Measurements from ENCODE around the gene SPHK1.

Gene SPHK1, protein sequence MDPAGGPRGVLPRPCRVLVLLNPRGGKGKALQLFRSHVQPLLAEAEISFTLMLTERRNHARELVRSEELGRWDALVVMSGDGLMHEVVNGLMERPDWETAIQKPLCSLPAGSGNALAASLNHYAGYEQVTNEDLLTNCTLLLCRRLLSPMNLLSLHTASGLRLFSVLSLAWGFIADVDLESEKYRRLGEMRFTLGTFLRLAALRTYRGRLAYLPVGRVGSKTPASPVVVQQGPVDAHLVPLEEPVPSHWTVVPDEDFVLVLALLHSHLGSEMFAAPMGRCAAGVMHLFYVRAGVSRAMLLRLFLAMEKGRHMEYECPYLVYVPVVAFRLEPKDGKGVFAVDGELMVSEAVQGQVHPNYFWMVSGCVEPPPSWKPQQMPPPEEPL

DNA sequence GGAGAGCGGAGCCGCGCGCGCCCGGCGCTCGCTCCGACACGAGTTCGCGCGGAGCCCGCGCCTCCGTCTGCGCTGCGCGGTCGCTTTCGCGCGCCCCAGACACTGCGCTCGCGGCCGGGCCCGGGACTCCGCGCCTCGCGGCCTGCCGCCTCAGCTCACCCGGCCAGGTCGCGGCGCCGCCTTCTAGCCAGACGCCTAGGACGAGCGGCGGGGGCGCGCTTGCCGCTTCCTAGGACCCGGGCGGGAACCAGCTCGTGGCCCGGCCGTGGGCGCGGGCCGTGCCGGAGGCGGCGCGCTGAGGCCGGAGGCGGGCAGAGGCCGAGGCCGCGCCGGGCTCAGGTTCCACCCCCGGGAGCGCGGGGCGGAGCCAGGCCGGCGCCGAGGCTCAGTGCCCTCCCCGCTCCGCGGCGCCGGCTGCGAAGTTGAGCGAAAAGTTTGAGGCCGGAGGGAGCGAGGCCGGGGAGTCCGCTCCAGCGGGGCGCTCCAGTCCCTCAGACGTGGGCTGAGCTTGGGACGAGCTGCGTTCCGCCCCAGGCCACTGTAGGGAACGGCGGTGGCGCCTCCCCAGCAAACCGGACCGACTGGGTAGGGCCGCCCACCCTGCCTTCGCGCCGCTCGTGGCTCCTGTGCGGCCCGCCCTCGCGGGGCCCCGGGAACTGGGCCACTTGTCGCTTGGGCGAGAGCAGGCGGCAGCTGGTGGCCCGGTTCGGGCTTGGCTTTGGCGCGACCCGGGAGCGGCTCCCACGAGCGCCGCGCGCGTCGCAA is at the start of gene SPHK1:
SPHK1 (plus strand) TSS at position 388 of the 765 bp plus-strand sequence. CDS start 1,036 bp downstream, outside the sequence.
- peaks cover 41% of the 10 kb centered on the region for H3K4me1 ChIP-seq (ENCODE audit: insufficient read depth, low read length, severe bottlenecking)
- H3K4me2 ChIP-seq (ENCODE audit: low read length), result peak within 1 kb of the TSS; percentile 78
- H3K9me2 ChIP-seq (ENCODE audit: low read depth, low read length), result no peaks in the 10 kb centered on the region
- peak within 1 kb of the TSS; percentile 59 for H3K9ac ChIP-seq (ENCODE audit: low read length)
- H3K79me2 ChIP-seq (ENCODE audit: insufficient read depth, low read length), result no peaks in the 10 kb centered on the region
- H3K27me3 ChIP-seq (ENCODE audit: insufficient read depth, low read length), result 0 out of 2 replicates have a peak, but pooled peaks cover 3% of the 10 kb centered on the region
- no peak within 1 kb of the TSS for H2AFZ ChIP-seq (ENCODE audit: low read length)
- no peaks in the 10 kb centered on the region for H3K36me3 ChIP-seq (ENCODE audit: insufficient read depth, low read length)
- no peaks in the 10 kb centered on the region for H3F3A ChIP-seq (ENCODE audit: insufficient read depth, low read length)
- H4K20me1 ChIP-seq (ENCODE audit: insufficient read depth, low read length), result no peaks in the 10 kb centered on the region
- H3K4me3 ChIP-seq (ENCODE audit: low read depth, low read length, poor library complexity, severe bottlenecking), result peak within 1 kb of the TSS; percentile 63
- H3K27ac ChIP-seq (ENCODE audit: low read depth, low read length, poor library complexity, severe bottlenecking), result no peak within 1 kb of the TSS
- no peak for TF ChIP-seq EZH2 (IDR thresholded peaks at IDR 0.05; ENCODE audit: borderline replicate concordance, low read length)
- TF ChIP-seq, protein P1, sequence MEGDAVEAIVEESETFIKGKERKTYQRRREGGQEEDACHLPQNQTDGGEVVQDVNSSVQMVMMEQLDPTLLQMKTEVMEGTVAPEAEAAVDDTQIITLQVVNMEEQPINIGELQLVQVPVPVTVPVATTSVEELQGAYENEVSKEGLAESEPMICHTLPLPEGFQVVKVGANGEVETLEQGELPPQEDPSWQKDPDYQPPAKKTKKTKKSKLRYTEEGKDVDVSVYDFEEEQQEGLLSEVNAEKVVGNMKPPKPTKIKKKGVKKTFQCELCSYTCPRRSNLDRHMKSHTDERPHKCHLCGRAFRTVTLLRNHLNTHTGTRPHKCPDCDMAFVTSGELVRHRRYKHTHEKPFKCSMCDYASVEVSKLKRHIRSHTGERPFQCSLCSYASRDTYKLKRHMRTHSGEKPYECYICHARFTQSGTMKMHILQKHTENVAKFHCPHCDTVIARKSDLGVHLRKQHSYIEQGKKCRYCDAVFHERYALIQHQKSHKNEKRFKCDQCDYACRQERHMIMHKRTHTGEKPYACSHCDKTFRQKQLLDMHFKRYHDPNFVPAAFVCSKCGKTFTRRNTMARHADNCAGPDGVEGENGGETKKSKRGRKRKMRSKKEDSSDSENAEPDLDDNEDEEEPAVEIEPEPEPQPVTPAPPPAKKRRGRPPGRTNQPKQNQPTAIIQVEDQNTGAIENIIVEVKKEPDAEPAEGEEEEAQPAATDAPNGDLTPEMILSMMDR (IDR thresholded peaks at IDR 0.05; ENCODE audit: low read length), result no peak
- H3K9me3 ChIP-seq (ENCODE audit: low read length), result no peaks in the 10 kb centered on the region

DNA sequence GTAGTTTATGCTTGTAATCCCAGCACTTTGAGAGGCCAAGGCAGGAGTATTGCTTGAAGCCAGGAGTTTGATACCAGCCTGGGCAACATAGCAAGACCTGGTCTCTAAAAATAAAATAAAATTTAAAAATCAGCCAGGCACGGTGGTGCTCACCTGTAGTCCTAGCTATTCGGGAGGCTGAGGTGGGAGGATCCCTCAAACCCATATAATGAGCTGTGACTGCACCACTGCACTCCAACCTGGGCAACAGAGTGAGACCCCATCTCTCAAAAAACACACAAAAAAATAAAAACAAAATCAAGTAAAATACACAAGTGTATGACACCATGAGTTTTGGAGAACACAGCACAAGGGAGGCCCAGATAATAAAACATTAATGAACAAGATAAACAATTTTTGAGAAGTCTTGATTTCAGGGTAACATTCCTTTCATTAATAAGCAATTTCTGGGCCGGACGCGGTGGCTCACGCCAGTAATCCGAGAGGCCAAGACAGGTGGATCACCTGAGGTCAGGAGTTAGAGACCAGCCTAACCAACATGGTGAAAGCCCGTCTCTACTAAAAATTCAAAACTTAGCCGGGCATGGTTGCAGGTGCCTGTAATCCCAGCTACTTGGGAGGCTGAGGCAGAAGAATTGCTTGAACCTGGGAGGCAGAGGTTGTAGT is 48.6 kb upstream of the SPHK1 start:
- H3K36me3 ChIP-seq (ENCODE audit: insufficient read depth, low read length), result peaks cover 20% of the 10 kb centered on the region; the same call in 1 of the 2 replicates
- H3K9me3 ChIP-seq (ENCODE audit: low read length), result no peaks in the 10 kb centered on the region
- peaks cover 4% of the 10 kb centered on the region; the same call in 1 of the 2 replicates for H3K79me2 ChIP-seq (ENCODE audit: insufficient read depth, low read length)
- no peak overlapping the region for H3K27ac ChIP-seq (ENCODE audit: low read depth, low read length, poor library complexity, severe bottlenecking)
- no peak overlapping the region for H3K4me3 ChIP-seq (ENCODE audit: low read depth, low read length, poor library complexity, severe bottlenecking)
- no peaks in the 10 kb centered on the region for H3F3A ChIP-seq (ENCODE audit: insufficient read depth, low read length)
- TF ChIP-seq, protein P1 (IDR thresholded peaks at IDR 0.05; ENCODE audit: low read length), result no peak
- TF ChIP-seq EZH2 (IDR thresholded peaks at IDR 0.05; ENCODE audit: borderline replicate concordance, low read length), result no peak
- no peaks in the 10 kb centered on the region for H3K27me3 ChIP-seq (ENCODE audit: insufficient read depth, low read length)
- H3K9me2 ChIP-seq (ENCODE audit: low read depth, low read length), result no peaks in the 10 kb centered on the region
- H3K9ac ChIP-seq (ENCODE audit: low read length), result no peak overlapping the region
- H3K4me1 ChIP-seq (ENCODE audit: insufficient read depth, low read length, severe bottlenecking), result no peaks in the 10 kb centered on the region
- H2AFZ ChIP-seq (ENCODE audit: low read length), result no peak overlapping the region
- no peak overlapping the region for H3K4me2 ChIP-seq (ENCODE audit: low read length)
- no peaks in the 10 kb centered on the region for H4K20me1 ChIP-seq (ENCODE audit: insufficient read depth, low read length)

DNA sequence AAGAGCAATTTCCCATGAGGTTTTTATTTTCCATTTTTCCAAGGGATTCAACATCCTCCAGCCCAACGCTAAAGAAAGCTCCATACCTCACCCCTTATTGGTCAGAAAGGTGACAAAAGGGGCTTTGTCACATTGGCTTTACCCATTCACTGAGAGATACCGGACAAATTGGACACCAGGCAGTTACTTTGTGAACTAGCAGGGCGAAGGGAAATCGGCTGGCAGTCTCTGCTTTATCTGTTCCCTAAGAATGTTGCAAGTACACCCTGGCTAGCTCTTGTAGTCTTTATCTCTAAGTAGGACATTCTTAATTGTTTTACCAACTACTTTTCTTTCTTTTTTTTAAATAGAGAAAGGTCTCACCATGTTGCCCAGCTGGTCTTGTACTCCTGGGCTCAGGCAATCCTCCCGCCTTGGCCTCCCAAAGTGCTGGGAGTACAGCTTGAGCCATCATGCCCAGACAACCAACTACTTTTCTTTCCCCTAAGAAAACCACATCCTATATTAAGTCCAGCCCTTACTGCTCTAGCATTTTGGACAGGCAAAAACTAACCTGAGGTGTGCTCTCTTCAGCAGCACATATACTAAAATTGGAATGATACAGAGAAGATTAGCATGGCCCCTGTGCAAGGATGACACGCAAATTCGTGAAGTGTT is 47.5 kb upstream of the SPHK1 start:
- no peak overlapping the region for H2AFZ ChIP-seq (ENCODE audit: low read length)
- H4K20me1 ChIP-seq (ENCODE audit: insufficient read depth, low read length), result no peaks in the 10 kb centered on the region
- H3F3A ChIP-seq (ENCODE audit: insufficient read depth, low read length), result no peaks in the 10 kb centered on the region
- H3K9ac ChIP-seq (ENCODE audit: low read length), result no peak overlapping the region
- H3K27ac ChIP-seq (ENCODE audit: low read depth, low read length, poor library complexity, severe bottlenecking), result no peak overlapping the region
- H3K79me2 ChIP-seq (ENCODE audit: insufficient read depth, low read length), result peaks cover 4% of the 10 kb centered on the region; the same call in 1 of the 2 replicates
- no peak overlapping the region for H3K4me3 ChIP-seq (ENCODE audit: low read depth, low read length, poor library complexity, severe bottlenecking)
- H3K27me3 ChIP-seq (ENCODE audit: insufficient read depth, low read length), result no peaks in the 10 kb centered on the region
- no peak overlapping the region for H3K4me2 ChIP-seq (ENCODE audit: low read length)
- no peaks in the 10 kb centered on the region for H3K4me1 ChIP-seq (ENCODE audit: insufficient read depth, low read length, severe bottlenecking)
- TF ChIP-seq, protein P1 (IDR thresholded peaks at IDR 0.05; ENCODE audit: low read length), result no peak
- no peak for TF ChIP-seq EZH2 (IDR thresholded peaks at IDR 0.05; ENCODE audit: borderline replicate concordance, low read length)
- H3K9me3 ChIP-seq (ENCODE audit: low read length), result no peaks in the 10 kb centered on the region
- H3K36me3 ChIP-seq (ENCODE audit: insufficient read depth, low read length), result peaks cover 21% of the 10 kb centered on the region; the same call in 1 of the 2 replicates
- no peaks in the 10 kb centered on the region for H3K9me2 ChIP-seq (ENCODE audit: low read depth, low read length)

Measured in OCI-LY1 (cell line).